HUES64 (cell line): ENCODE results near the gene SPOCK2. TPM values are rescaled to one million over a fixed set of nuclear protein-coding genes. Genes with fewer than 3 reads are reported as not detected.
A peak's percentile ranks its signal among the peaks of the same experiment; 100 is the strongest.
"Not testable (repeated sequence)": the region's sequence is repeated elsewhere in the genome, so short reads cannot be mapped to it uniquely, and the experiment has no call there.

Experiments used
- H3K27ac ChIP-seq: 2 replicates; pipeline ENCODE4 v1.7.0; 2013; ENCODE audit warnings: low read depth, low read length, inconsistent platforms
- H3K27me3 ChIP-seq: 2 replicates; pipeline ENCODE4 v1.6.1; 2013; ENCODE audit warnings: mild to moderate bottlenecking, low read length; ENCODE audit not compliant: insufficient read depth
- H3K36me3 ChIP-seq: 2 replicates; pipeline ENCODE4 v1.6.1; 2013; ENCODE audit warnings: mild to moderate bottlenecking, low read length; ENCODE audit not compliant: insufficient read depth
- H3K4me1 ChIP-seq: 2 replicates; pipeline ENCODE4 v1.6.1; 2013; ENCODE audit warnings: mild to moderate bottlenecking, low read length, moderate library complexity; ENCODE audit not compliant: insufficient read depth
- H3K4me3 ChIP-seq: 2 replicates; pipeline ENCODE4 v1.5.1; 2013; ENCODE audit warnings: mild to moderate bottlenecking, low read length, moderate library complexity
- H3K9ac ChIP-seq: 2 replicates; pipeline ENCODE4 v1.6.1; 2013; ENCODE audit warnings: mild to moderate bottlenecking, low read depth, low read length
- H3K9me3 ChIP-seq: 2 replicates; pipeline ENCODE4 v1.6.1; 2013; ENCODE audit warnings: low read depth, low read length; ENCODE audit not compliant: insufficient read depth
- WGBS: fragments of 150-250, 120-280 bp; methylation state at CpG from one replicate; pipeline ENCODE4 v1.1.7; 2013; ENCODE audit warnings: missing lambda C conversion rate; 5-methylcytosine and 5-hydroxymethylcytosine counted together
- polyA plus RNA-seq, 2 experiments: library from polyadenylated mRNA; stranded (reverse); fragments of 50-300 nt; gene quantifications; one replicate each; pipeline ENCODE4 v1.2.3, GENCODE V29; 2013

SPOCK2 gene, protein sequence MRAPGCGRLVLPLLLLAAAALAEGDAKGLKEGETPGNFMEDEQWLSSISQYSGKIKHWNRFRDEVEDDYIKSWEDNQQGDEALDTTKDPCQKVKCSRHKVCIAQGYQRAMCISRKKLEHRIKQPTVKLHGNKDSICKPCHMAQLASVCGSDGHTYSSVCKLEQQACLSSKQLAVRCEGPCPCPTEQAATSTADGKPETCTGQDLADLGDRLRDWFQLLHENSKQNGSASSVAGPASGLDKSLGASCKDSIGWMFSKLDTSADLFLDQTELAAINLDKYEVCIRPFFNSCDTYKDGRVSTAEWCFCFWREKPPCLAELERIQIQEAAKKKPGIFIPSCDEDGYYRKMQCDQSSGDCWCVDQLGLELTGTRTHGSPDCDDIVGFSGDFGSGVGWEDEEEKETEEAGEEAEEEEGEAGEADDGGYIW
- polyA plus RNA-seq (2013, experiment 1 of 2) = 0.60 TPM
- polyA plus RNA-seq (2013, experiment 2 of 2) = 1.2 TPM

DNA sequence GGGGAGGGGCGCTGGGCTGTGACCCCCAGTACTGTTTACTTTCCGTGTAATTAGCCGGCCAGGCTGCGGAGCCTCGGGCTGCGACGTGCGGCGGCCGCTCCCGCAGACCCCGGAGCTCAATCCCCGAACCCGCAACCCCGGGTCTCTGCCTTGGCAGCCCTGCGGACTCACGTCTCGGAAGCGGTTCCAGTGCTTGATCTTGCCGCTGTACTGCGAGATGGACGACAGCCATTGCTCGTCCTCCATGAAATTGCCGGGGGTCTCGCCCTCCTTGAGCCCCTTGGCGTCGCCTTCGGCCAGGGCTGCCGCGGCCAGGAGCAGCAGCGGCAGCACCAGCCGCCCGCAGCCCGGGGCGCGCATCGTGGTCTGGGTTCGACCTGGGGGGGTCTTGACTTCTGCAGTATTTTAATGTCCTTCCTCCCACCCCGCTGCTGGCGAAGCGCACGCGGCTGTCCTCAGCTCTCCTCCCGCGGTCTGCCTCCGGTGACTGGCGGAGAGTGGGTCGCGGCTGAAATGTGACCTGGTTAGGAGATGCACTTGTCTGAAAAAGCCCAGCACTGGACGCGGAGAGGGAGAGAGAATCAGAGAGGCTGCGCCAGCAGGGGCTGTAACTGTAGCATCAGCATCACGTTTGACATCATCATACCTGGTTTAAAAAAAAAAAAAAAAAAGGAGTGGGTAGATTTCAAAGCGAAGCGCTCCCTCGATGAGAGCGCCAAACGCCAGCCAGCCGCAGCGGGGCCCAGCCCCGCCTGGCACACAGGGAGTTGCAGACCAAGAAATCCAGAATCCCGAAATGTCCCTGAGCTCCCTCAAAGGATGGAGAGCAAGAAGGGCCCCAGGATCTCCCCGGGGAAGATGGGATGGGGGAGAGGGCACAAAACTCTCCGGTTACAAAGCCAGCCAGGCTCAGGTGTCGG, at the start of gene SPOCK2:
Gene SPOCK2, minus strand, starts transcription at position 583 of the 920 bp plus-strand sequence. Its CDS starts 223 bp downstream, at position 360.
- Histone ChIP-seq H3K27me3 (peaks cover 65% of the 10 kb centered on the region), H3K4me3 (peak within 1 kb of the TSS; percentile 55), H3K9ac (no peak within 1 kb of the TSS; the same call in 1 of the 2 replicates), H3K27ac (no peak within 1 kb of the TSS), H3K36me3 (no peaks in the 10 kb centered on the region), H3K9me3 (no peaks in the 10 kb centered on the region), H3K4me1 (peaks cover 16% of the 10 kb centered on the region)
- 3% methylated on average over 64 of the region's 65 CpGs for WGBS

GRCh38 chr10:72137583-72137982, 49.2 kb upstream of the SPOCK2 start:
- H3K4me3 ChIP-seq = no peak overlapping the region
- no peaks in the 10 kb centered on the region for H3K36me3 ChIP-seq
- no peak overlapping the region for H3K9ac ChIP-seq
- H3K9me3 ChIP-seq = no peaks in the 10 kb centered on the region
- 92% methylated on average over 3 of the region's 7 CpGs for WGBS
- H3K4me1 ChIP-seq = peaks cover 14% of the 10 kb centered on the region
- H3K27me3 ChIP-seq = no peaks in the 10 kb centered on the region
- H3K27ac ChIP-seq = no peak overlapping the region

- H3K27me3 ChIP-seq, H3K9ac ChIP-seq, H3K27ac ChIP-seq, H3K4me3 ChIP-seq, H3K36me3 ChIP-seq, H3K9me3 ChIP-seq: not testable (repeated sequence)
- peaks cover 14% of the 10 kb centered on the region for H3K4me1 ChIP-seq
- 98% methylated on average over 10 of the region's 10 CpGs for WGBS
These were observed 47.9 kb upstream of the SPOCK2 start for GRCh38 chr10:72136225-72136624.

DNA sequence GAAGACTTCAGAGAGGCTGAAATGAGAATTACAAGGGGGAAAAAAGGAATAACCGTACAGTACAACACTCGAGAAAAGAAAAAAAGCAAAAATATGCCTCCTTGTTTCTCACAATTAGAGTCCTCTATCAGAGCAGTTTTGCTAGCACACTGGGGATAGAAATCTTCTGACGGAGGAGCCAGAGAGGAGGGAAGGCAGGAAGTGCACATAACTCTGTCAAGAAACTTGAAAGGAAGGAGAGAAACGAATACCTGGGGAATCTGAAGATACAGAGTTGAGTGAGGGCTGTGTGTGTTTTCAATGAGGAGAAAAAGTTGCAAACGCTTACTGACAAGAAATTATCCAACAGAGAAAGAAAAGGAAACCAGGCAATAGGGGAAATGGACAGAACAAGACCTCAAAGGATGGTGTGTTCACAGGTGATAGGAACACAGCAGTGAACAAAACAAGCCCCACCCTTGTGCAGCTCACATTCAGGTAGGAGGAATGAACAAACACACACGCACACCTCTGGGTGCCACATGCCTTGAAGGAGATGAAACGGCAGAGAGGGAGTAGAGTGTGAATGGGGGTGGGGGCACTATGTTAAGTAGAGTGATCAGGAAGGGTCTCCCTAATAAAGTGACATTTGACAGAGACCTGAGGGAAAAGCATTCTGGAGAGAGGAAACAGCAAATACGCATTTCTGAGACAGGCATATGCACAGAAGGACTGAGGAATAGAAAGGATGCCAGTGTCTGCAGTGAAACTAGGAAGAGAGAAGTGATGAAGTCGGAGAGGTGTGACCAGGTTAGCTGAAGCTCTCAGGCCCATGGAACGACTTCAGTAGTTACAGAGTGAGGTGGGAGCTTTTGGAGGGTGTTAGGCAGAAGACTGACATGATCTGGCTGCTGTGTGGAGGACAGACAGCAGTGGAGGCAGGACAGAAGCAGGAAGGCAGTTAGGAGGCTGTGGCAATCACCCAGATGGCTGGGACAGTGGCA, 46.7 kb upstream of the SPOCK2 start:
- Histone ChIP-seq H3K9me3 (no peaks in the 10 kb centered on the region), H3K9ac (no peak overlapping the region), H3K4me1 (peaks cover 8% of the 10 kb centered on the region), H3K36me3 (no peaks in the 10 kb centered on the region), H3K27me3 (no peaks in the 10 kb centered on the region), H3K4me3 (no peak overlapping the region), H3K27ac (no peak overlapping the region)
- WGBS = 89% methylated on average over 10 of the region's 10 CpGs

- Histone ChIP-seq H3K9ac (no peak overlapping the region), H3K4me1 (no peaks in the 10 kb centered on the region), H3K27me3 (no peaks in the 10 kb centered on the region), H3K9me3 (no peaks in the 10 kb centered on the region), H3K4me3 (no peak overlapping the region), H3K36me3 (no peaks in the 10 kb centered on the region), H3K27ac (no peak overlapping the region)
These were observed 45.2 kb upstream of the SPOCK2 start for GRCh38 chr10:72133517-72133916.

DNA sequence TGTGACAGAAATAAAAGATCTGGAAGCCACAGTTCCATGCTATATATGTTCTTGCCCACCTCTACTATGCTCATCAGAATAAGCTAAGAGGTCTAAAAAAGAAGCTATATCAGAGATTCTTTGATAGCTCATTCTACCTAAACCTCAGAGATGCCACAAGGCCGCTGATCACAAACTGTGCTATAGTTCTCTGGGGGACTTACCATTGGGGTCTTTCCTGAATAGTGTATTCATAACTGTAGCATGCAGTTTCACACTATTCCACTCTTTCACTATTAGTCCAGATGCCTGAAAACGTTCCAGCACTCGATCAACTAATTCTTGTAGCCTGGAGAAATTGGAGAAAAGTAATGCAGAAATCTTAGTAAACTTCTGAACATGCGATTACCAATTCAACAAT, 44.5 kb upstream of the SPOCK2 start:
- no peak overlapping the region for H3K4me3 ChIP-seq
- no peaks in the 10 kb centered on the region for H3K27me3 ChIP-seq
- H3K9ac ChIP-seq = no peak overlapping the region
- no peaks in the 10 kb centered on the region for H3K36me3 ChIP-seq
- 91% methylated on average over 4 of the region's 4 CpGs for WGBS
- H3K27ac ChIP-seq = no peak overlapping the region
- no peaks in the 10 kb centered on the region for H3K4me1 ChIP-seq
- H3K9me3 ChIP-seq = no peaks in the 10 kb centered on the region

GRCh38 chr10:72127571-72127970, 39.2 kb upstream of the SPOCK2 start:
- no peaks in the 10 kb centered on the region for H3K27me3 ChIP-seq
- no peaks in the 10 kb centered on the region for H3K9me3 ChIP-seq
- no peaks in the 10 kb centered on the region for H3K36me3 ChIP-seq
- no peak overlapping the region for H3K27ac ChIP-seq
- no peak overlapping the region for H3K9ac ChIP-seq
- 95% methylated on average over 2 of the region's 2 CpGs for WGBS
- H3K4me1 ChIP-seq = peaks cover 6% of the 10 kb centered on the region
- no peak overlapping the region for H3K4me3 ChIP-seq

DNA sequence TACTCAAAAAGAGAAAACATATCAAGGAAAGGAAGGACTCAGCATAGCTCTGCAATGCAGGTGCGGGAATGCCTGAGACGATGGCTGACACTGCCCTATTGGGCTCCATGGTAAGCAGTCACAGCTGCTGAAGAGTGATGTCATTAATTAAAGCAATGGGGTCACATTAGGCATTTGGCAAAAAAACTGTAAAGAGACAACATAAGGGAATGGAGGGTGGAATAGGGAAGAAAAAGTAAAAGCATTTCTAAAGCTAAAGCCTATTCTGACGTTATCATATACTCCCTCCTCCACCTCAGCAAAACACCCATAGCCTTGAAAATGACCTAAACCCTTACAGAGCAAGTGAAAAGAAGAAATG, 38.5 kb upstream of the SPOCK2 start:
- H3K9me3 ChIP-seq = no peaks in the 10 kb centered on the region
- H3K9ac ChIP-seq = no peak overlapping the region
- no peak overlapping the region for H3K4me3 ChIP-seq
- no peaks in the 10 kb centered on the region for H3K27me3 ChIP-seq
- no peaks in the 10 kb centered on the region for H3K36me3 ChIP-seq
- H3K4me1 ChIP-seq = peaks cover 6% of the 10 kb centered on the region
- 88% methylated on average over 3 of the region's 3 CpGs for WGBS
- no peak overlapping the region for H3K27ac ChIP-seq

- H3K4me1 ChIP-seq = peaks cover 6% of the 10 kb centered on the region
- WGBS = 83% methylated on average over 3 of the region's 3 CpGs
- no peak overlapping the region for H3K4me3 ChIP-seq
- H3K36me3 ChIP-seq = no peaks in the 10 kb centered on the region
- H3K9me3 ChIP-seq = no peaks in the 10 kb centered on the region
- H3K9ac ChIP-seq = no peak overlapping the region
- H3K27ac ChIP-seq = no peak overlapping the region
- H3K27me3 ChIP-seq = no peaks in the 10 kb centered on the region
These were observed 38.0 kb upstream of the SPOCK2 start for GRCh38 chr10:72126184-72126871.

DNA sequence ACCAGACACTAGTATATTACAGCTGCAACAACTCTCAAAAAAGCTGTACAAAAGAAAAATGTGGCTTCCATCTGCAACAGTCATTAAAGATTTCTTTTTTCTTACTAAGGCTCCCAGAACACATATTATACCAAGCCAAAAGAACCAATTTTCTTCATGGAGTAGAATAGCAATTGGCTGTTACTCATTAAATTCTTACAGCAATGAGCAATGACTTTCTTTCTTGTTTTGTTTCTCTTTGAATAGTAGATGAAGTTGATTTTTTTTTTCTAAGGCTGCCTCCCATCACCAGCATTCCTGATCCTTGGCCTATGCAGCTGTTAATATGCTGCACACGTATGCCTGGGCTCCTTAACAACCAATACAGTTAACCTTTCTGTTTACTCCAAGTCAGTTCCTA, 36.6 kb upstream of the SPOCK2 start:
- Histone ChIP-seq H3K9ac (no peak overlapping the region), H3K9me3 (no peaks in the 10 kb centered on the region), H3K4me1 (peaks cover 6% of the 10 kb centered on the region), H3K27ac (no peak overlapping the region), H3K4me3 (no peak overlapping the region), H3K36me3 (no peaks in the 10 kb centered on the region), H3K27me3 (no peaks in the 10 kb centered on the region)
- WGBS = 90% methylated on average over 1 of the region's 1 CpG
